ENCODE results near the gene CDC42.

Gene CDC42

DNA sequence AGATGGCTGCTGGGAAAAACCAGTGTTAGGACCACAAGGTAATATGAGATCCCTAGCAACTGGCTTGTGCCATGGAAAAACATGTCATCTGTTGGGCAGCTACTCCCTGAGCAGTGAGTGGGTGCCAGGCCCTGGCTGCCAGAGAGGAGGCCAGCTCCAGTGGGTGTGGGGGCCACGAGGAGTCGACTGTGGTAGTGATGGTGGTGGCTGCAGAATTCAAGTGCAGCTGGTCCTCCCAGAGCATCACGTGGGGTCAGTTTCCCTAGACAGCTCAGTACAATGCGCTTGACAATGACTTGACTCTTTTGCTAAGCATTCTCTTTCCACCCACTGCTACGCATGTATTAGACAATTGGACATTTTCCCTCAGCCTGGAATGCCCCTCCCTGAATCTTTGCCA, 14.5 kb upstream of the CDC42 start:
- FAIRE-seq = no peak

DNA sequence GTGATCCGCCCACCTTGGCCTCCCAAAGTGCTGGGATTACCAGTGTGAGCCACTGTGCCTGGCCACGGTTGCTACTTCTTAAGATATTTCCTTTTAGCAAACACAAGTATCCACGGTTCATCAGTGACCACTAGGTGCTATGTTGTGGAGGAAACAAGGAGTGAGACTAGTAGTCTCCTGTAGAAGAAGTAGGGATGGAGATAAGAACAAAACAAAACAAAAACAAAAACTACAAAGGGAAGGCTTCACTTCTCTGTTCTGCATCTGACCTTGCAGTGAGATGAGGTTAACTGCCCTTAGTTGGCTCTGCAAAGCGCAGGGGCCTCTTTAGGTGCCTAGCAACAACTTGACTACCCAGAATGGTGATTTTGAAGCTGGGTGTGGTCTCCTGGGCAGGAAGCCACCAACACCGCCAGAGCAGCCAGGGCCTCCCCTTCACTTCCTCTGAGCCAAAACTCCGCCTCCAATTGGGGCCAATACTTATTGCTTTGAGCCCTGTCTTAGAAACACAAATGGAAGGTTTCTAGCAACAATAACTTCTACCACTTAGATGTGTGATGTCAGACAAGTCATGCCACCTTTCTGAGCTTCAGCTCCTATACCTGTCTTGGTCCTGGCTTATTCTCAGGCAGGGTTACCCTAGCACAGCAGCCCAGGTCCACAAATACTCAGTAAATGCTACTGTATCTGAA, 12.8 kb upstream of the CDC42 start:
- FAIRE-seq = no peak

DNA sequence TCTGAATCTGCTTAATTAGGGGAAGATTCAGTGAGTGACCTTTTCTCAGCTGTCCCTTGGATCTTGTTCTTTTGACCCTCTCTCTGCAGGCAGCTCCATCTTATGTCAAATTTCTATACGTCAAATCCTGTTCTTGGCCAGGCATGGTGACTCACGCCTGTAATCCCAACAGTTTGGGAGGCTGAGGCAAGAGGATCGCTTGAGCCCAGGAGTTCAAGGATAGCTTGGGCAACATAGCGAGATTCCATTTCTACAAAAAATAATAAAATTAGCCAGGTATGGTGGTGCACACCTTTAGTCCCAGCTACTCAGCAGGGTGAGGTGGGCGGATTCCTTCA, 12.3 kb upstream of the CDC42 start:
- no peak for FAIRE-seq

DNA sequence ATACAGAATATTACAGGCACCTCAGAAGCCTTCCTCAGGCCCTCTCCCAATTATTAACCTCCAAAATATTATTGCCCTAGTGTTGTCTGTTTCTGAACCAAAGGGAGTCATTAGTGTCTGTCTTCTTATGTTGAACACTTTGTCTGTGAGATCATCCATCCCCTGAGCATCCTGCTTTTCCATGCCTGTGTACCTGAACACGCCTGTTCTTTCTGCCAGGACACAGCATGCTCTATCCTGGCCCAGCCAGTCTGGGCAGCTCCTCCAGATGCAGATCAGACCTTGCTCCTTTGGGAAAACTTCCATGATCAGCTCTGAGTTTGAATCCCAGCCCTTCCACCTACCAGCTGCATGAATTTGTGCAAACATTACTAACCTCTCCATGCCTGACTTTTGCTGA, 11.0 kb upstream of the CDC42 start:
- no peak for FAIRE-seq

DNA sequence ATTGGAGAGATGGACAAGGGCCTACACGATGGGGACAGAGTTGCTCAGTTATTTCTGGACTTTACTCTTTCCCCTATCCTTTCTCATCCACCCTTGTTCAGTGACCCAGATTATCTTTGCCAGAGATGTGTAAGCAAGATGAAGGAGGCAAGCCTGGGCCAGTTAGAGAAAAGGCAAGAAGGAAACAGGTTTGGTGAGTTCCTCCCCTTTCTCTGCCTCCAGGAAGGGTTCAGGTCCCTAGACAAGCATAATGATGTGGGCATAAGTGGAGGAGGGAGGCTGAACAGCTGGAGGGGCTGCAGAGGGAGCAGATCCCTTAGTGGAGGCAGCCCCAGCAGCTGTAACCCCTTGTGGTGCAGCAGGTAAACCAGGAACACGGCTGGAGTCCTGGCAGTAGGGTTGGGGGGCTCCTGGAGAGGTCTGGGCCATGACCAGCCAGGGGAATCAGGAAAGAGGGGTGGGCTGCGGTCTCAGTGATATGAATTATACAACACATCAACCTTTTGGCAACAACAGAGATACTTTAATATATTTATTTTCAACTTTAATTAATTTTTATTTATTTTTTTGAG, 9.2 kb upstream of the CDC42 start:
- FAIRE-seq = no peak

DNA sequence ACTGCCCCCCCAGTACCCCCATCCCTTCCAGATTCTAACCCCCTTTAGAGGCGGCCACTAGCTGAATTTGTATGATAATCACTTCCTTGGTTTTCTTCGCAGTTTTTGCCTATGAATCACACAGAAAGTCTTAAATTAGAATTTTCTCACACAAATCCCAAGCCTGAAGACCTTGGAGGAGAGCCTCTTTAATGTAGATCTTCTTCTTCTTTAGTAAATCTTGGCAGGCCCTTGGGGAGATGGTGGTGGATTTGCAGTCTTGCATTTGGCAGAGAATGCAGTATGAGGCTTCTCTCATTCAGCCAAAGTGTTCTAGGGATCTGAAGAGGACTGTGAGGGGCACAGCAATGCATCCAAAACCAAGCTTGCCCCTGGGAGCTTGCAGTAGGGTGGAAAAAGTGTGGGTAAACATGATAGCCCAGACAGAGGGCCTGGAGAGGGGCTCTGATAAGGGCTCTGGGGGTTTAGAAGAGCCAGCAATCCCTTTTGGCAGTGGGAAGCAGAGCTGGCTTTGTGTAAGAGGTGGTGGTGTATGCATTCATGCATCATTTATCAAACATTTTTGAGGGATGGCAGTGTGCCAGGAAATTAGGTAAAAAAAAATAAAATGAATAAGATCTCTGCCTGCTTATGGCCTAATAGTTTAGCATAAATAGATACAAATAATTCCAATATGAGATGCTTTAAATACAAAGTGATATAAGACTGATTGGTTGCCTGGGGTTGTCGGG, 7.7 kb upstream of the CDC42 start:
- no peak for FAIRE-seq

DNA sequence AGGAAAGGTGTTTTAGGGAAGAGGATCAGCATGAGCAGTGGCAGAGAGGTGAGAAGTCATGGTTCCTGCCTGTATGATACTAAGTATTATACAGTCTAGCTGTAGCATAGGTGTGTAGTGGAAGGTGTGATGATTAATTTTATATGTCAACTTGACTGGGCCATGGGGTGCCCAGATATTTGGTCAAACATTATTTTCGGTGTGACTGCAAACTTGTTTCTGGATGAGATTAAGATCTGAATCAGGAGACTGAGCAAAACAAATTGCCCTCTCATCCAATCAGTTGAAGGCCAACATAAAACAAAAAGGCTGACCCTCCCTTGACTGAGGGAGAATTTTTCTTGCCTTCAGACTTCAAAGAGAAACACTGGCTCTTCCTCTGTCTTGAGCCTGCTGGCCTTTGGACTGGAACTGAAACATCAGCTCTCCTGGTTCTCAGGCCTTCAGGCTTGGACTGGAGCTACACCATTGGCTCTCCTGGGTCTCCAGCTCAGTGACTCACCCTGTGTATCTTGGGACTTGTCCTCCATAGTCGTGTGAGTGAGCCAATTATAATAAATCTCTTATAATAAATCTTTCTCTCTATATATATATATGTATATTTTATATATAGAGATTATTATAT, 6.8 kb upstream of the CDC42 start:
- FAIRE-seq = no peak

DNA sequence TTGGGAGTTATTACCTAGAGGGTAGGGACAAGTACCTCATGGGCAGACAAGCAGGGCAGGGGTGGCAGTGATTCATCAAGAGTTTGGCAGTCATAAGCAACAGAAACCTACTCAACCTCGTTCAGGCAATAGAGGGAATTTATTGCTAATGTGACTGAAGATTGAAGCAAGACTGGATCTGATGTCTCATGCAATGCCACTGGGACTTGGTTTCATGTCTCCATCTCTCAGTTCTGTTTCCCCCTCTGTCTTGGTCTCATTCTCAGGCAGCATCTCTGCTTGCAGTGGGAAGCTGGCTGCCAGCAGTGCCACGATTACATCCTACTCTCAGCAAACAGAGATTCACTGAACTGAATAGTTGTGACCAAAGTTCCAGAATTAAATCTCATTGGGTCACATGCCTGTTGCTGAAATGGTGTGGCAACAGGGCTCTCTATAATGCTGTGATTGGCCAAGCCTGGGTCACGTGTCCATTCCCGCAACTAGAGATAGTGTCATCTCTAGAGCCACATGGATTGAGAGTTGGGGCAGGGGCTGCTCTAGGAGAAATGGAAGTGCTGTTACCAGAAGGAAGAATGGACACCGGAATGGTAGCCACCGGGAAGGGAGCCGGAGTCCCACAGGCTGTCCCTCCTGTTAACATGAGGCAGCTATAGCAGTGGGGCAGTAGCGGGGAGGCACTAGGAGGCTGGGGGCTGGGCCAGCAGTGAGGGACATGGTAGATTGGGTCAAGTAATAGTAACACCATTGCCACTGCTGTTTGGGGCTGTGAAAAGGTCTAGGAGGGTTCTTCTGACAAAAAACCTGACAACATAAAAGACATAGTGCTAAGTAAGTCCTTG, 3.9 kb upstream of the CDC42 start:
- no peak for FAIRE-seq

DNA sequence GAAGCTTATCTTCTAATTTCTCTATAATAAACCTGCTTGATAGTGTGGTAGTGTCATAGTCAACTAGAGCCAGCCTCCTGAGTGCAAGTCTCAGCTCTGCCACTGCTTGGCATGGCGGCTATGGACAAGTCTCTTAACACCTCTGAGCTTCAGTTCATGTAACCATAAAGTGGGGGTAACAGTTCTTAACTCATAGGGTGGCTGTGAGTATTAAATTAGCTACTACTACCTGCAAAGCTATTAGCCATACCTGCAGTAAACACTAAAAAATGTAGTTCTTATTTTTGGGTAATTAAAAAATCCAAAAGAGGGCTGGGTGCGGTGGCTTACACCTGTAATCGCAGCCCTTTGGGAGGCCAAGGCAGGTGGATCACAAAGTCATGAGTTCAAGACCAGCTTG, 2.2 kb upstream of the CDC42 start:
- FAIRE-seq = no peak

DNA sequence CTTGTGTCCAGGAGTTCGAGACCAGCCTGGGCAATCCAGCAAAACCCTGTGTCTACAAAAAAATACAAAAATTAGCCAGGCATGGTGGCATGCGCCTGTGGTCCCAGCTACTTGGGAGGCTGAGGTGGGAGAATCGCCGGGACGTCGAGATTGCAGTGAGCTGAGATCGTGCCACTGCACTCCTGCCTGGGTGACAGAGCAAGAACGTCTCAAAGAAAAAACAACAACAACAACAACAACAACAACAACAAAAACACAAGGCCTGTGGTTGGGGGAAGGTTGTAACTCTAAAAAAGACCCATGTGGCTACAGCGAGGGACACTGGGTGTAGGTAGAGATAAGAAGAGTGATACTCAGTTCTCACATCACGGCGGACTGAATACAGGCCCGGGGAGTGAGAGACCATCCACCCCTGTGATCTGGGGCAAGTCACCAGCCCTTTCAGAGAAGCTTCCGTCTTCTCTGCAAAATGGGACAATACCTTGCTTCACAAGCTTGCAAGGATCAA, 848 bp upstream of the CDC42 start:
- no peak for FAIRE-seq

DNA sequence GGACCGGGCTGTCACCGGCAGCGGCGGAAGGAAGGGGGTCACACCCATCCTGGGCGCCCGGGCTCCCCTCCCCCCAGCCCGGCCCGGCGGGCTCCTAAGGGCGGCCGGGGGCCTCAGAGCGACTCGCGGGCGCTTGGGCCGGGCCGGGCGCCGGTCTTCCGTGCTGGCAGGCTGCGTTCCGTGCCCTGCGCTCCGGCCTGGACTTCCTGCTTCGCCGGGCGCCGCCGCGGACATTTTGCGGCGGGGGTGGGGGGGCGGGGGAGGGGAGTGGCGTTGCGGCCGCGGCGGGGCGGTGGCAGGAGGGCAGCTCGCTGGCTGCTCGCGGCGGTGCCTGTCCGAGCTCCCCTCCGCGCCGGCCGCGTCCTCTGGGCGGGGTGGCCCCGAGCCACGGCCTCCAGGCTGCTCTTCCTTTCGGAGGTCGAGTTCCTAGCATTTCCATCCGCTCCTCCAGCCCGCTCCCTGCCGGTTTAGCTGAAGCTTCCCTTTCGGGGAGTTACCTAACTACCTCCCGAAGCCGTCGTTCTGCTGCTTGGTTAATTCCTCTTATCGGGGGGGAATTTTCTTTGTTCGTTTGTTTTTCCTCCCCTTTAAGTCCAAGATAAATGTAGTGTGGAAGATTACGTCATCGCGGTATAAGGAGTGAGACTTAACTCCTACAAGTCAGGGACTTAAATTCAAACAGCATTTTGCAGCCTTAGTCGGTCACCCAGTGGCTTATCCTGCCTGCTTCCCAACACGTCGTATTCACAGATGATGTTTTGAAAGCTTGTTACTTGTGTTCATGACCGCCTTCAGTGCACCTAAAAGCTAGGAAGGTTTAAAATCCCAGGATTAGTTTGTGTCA, 730 bp downstream of the CDC42 start:
- FAIRE-seq = no peak

DNA sequence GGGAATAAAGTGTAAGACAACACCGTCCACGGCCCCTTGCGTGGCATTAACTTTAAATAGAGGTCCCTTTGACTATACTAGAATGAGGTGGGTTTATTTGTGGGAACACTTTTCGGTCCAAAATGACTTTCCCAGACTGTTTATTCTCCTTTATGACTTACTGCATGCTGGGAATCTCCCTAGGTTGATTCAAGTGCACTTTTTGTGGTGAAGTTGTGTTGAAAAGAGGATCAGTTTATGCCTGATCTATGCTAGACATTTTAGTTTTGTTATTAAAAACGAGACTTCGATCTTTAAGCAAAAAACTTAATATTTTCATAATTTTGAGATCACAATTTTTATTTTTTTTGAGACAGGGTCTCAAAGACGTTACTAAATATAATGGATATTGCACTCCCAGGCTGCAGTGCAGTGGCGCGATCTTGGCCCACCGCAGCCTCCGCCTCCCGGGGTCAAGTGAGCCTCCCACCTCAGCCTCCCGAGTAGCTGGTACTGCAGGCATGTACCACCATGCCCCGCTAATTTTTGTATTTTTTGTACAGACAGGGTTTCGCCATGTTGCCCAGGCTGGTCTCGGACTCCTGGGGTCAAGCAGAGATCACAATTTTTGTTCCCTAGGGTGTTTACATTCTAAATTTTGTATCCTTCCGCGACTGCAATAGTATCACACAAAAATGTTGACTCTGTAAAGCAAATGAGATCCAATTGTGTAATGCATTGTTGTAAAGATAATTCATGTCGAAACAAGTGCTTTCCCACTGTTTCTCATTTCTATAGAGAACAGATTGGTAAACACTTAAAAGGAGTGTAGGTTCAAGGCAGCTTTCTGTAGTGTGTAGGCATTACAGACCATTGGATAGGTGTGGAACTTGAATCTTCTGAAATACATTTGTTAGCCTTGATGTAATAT, 1.6 kb downstream of the CDC42 start:
- no peak for FAIRE-seq

DNA sequence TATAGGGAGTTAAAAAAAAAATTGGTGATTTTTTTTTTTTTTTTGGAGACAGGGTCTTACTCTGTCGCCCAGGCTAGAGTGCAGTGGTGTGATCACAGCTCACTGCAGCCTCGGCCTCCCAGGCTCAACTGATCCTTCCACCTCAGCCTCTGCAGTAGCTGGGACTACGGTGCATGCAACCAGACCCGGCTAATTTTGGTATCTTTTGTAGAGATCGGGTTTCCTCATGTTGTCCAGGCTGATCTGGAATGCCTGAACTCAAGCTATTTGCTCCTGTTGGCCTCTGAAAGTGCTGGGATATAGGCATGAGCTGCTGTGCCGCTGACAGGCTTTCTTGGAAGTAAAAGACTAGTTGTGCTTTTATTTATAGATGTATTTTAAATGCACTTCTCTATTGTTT, 3.0 kb downstream of the CDC42 start:
- FAIRE-seq = no peak

DNA sequence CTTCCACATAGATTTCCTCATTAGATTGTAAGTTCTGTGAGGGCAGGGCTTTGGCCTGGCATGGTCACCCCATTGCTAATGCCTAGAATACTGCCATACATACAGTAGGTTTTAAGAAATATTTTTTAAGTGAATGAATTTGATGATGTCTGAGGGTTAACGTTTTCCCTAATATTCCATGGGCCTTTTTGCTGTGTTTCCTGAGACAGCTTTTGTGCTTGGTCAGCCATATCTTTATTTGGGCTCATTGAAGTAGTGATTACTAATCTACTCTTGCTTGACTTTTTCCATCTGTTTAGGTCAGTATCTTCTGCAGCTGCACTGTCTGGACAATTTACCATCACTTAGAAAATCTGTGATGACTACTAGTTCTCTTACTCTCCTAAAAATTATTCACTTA, 3.5 kb downstream of the CDC42 start:
- FAIRE-seq = no peak

DNA sequence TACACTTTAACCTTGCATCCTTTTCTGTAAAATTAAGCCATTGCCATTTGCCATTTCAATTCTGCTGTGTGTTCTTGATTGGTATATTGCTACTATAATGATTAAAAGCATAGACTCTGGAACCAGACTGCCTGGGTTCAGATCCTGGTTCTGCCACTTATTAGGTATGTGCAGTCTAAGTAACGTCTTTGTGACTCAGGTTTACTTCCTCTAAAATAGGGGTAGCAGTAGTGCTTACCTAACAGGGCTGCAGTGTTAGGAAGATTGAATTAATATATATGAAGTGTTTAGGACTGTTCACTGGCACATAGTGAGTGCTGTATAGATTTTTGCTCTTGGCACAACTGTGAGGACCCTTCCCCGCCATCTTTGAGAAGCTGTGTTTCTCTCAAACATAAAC, 4.4 kb downstream of the CDC42 start:
- no peak for FAIRE-seq

DNA sequence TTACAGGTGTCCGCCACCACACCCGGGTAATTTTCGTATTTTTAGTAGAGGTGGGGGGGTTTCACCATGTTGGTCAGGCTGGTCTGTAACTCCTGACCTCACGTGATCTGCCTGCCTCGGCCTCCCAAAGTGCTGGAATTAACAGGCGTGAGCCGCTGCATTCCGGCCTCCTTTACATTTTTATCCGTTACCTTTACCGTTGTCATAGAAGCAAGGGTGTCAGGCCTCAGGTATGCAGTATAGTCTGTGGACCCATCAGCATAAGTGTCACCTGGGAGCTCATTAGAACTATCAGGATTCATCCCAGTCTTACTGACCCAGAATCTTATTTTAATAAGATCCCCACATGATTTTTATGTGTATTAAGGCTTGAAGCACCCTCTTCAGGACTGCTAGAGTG, 5.4 kb downstream of the CDC42 start:
- no peak for FAIRE-seq

DNA sequence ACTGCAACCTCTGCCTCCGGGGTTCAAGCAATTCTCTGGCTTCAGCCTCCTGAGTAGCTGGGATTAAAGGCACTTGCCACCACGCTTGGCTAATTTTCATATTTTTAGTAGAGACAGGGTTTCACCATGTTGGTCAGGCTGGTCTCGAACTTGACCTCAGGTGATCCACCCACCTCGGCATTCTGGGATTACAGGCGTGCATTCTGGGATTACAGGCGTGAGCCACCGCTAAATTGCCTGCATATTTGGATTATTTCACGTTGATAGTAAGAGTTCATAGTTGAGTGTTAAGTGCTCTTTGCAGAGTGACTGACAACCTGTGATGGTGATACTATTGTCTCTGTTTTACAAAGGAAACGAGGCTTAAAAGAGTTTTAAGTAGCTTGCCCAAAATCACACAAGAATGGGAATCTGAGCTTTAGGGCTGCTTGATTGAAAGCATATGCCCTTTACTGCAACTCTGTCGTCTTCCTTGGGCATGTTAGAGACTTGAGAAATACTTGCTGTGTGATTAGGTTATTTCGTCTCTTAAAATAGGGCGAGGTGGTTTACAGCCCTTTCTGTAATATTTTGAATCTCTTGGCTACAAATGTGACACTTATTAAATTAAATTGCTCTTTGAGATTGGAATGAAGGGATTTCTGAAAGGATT, 12.4 kb downstream of the CDC42 start:
- no peak for FAIRE-seq

DNA sequence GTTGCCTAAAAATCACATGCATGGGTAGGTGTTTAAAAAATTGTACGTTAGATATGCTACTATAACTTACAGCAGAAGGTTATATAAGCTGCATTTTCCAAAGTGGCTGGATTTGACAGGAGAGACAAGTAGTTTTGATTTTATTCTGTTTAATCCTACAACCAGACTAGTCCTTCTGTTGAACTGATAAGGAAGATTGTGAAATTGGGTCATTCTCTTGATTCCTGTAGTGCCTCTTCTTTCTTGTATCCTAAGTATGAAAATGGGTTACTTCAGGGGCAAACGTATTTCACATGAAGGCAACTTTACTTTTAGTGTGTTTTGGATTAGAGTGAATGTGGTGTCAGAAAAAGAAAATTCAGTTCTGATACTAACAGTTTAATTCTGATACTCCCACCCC, 19.0 kb downstream of the CDC42 start:
- no peak for FAIRE-seq

DNA sequence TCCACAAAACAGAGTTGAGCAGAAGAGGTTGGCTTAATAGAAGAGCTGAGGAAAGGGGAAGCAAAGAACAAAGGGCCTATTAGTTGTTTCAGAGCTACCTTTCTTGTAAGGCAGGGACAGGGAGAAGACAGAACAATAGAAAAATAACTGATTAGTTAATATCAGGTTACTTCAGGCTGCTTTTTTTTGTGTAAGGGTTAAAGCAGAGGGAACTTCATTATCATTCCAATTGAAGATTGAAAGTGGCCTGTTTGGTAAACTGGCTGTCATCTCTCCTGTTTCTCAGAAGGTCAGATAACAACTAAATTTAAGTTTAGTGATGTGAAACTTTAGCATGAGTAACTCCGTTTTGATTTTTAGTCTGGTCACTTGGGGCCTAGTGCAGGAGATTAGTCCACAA, 22.3 kb downstream of the CDC42 start:
- no peak for FAIRE-seq

DNA sequence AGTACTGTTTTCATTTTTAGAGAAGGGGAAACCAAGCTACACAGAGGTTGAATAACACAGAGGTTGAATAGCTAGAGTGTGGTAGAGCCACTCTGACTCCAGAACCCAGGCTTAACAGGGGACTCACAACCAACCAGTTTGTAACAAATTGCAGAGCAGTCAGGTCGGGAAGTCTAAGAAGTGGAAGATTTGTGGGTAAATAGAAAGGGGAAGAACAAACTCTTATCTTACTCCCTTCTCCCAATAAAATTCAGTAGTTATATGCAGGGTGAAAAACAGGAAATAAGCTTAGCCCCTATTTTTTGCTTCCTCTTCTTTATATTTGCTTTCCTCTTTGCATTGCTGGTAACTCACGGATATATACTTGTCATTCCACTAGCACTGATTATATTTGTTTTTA, 23.2 kb downstream of the CDC42 start:
- no peak for FAIRE-seq

Data from A204.1 (cell line).